ENCODE data around the gene TOR1B.

The TOR1B gene

GRCh38 chr9:129832982-129833381 lies 30.0 kb downstream of the TOR1B start:
- CTCF ChIA-PET, result interaction anchor here (1.7 kb wide), 1 partner anchor 410 kb away, joined by 3 read pairs; no protein-coding TSS in a partner anchor
- no peak overlapping the region for H3K4me3 ChIP-seq (ENCODE audit: low read depth, low read length)
- POLR2A ChIA-PET, result no interaction called here
- no peak for TF ChIP-seq CTCF (IDR thresholded peaks at IDR 0.05; ENCODE audit: insufficient read depth, low read length, missing control alignments)
- no peak for DNase-seq (ENCODE audit: low read depth, low spot score)

- TF ChIP-seq CTCF (IDR thresholded peaks at IDR 0.05; ENCODE audit: insufficient read depth, low read length, missing control alignments), result no peak
- ChIA-PET POLR2A (interaction anchor here (0.5 to 1.6 kb wide), 3 partner anchors 8 to 34 kb away, joined by 3 to 4 read pairs (median 3); partner anchors contain the start of gene TOR1A), CTCF (interaction anchor here (1.2 to 1.7 kb wide), 3 partner anchors 52 to 409 kb away, joined by 3 to 4 read pairs (median 3); no protein-coding TSS in a partner anchor)
- DNase-seq (ENCODE audit: low read depth, low spot score), result no peak
- H3K4me3 ChIP-seq (ENCODE audit: low read depth, low read length), result peak overlapping the region; percentile 96
These were observed 31.6 kb downstream of the TOR1B start for GRCh38 chr9:129834489-129835127.

GRCh38 chr9:129835128-129835859 lies 32.3 kb downstream of the TOR1B start, which contains the start of the genes C9orf78 and USP20:
Gene C9orf78 (minus strand): TSS chr9:129835275. CDS start chr9:129835221, 54 bp downstream.
Gene USP20 (plus strand): TSS chr9:129835458. CDS start chr9:129852556, 17,098 bp downstream.
- peak within 1 kb of the TSS; percentile 96 for H3K4me3 ChIP-seq (ENCODE audit: low read depth, low read length)
- ChIA-PET CTCF (interaction anchor here (1.2 to 1.7 kb wide), 2 partner anchors 51 to 108 kb away, joined by 3 to 4 read pairs; no protein-coding TSS in a partner anchor), POLR2A (interaction anchor here (1.6 kb wide), 2 partner anchors 9 to 11 kb away, joined by 3 to 4 read pairs; partner anchors contain the start of gene TOR1A)
- no peak for TF ChIP-seq CTCF (IDR thresholded peaks at IDR 0.05; ENCODE audit: insufficient read depth, low read length, missing control alignments)
- DNase-seq (ENCODE audit: low read depth, low spot score), result peak; percentile 41

DNA sequence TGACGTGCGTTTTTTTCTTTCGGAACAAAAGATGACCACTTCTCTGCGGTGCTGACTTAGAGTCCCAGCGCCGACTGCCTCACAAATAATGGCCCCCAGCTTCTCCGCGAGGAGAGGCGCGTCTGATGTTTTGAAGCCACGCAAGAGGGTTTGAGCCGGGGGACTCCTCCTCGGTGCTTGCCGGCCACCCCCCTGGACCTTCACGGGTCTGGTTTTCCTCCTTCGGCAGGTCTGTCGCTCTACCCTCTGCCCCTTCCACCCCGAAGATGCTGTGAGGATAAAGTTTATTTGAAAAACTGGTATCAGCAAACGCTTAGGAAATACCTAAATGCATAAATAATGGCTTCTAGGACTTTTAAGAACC lies 32.9 kb downstream of the TOR1B start:
- no peak for TF ChIP-seq CTCF (IDR thresholded peaks at IDR 0.05; ENCODE audit: insufficient read depth, low read length, missing control alignments)
- peak overlapping the region; percentile 96 for H3K4me3 ChIP-seq (ENCODE audit: low read depth, low read length)
- DNase-seq (ENCODE audit: low read depth, low spot score), result no peak
- CTCF ChIA-PET, result no interaction called here
- POLR2A ChIA-PET, result interaction anchor here (1.6 kb wide), 1 partner anchor 10 kb away, joined by 3 read pairs; no protein-coding TSS in a partner anchor

DNA sequence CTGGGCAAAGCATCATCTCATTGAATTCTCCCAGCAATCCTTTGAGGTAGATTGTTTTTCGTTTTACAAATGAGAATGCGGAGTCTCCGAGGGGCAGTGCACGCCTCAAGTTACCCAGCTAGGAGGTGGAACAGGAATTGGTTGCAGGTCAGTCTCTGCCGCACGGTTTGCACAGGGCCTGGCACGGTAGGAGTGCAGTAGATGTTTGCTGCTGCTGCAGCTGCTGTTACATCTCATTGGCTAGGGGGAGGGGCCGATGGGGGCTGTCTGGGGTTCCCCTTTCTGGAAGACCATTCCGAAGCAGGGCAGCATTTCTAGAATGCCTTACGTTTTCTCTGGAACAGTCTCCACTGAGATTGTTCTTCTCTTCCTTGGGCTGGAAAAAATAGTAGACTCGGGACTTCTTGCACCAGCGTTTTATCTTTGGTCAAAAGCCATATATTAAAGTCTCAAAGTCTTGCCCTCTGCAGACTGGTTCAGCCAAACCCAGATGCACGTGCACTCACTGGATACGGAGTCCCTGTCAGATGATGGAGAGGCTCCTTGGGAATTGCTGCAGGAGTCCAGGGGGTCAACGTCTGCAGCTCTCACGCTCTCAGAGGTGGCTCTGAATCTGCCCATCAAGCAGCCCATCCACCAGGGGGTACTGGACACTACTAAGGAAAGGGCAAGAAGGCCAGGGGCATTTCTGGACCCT lies 33.5 kb downstream of the TOR1B start:
- no peak for DNase-seq (ENCODE audit: low read depth, low spot score)
- no peak for TF ChIP-seq CTCF (IDR thresholded peaks at IDR 0.05; ENCODE audit: insufficient read depth, low read length, missing control alignments)
- peak overlapping the region; percentile 96 for H3K4me3 ChIP-seq (ENCODE audit: low read depth, low read length)
- ChIA-PET POLR2A (no interaction called here), CTCF (no interaction called here)
